Right ventricle myocardium superior (tissue), 1 donor: ENCODE measurements around the gene MARCHF10. TPM values are rescaled to one million over a fixed set of nuclear protein-coding genes. Genes with fewer than 3 reads are reported as not detected.

Experiments used
- ATAC-seq: fragments of 200-7000 bp; cut with Tn5 transposase; one replicate; pipeline ENCODE4 v1.9.1; 2020; ENCODE audit warnings: mild to moderate bottlenecking; ENCODE audit not compliant: poor library complexity
- DNase-seq: peaks from one replicate; pipeline ENCODE4 v3.0.0-alpha.2; 2020
- intact Hi-C: fragments of 100-400 bp; cut with DNase I; formaldehyde crosslinking; loops from one replicate; pipeline ENCODE4 v1.11.2; 2022
- total RNA-seq: library from RNA; stranded (reverse); fragmentation: NEBNext Ultra II Directional; extraction: Animal tissue kit (Norgen Biotek cat#: 25700); gene quantifications from one replicate; pipeline ENCODE4 v1.2.1, GENCODE V29; 2021
- donor health status: DM: no; HTN: yes; CAD: no; lungs with severe emphysema.

MARCHF10 gene
- total RNA-seq, 1 donor from 2014 or later = not detected

DNA sequence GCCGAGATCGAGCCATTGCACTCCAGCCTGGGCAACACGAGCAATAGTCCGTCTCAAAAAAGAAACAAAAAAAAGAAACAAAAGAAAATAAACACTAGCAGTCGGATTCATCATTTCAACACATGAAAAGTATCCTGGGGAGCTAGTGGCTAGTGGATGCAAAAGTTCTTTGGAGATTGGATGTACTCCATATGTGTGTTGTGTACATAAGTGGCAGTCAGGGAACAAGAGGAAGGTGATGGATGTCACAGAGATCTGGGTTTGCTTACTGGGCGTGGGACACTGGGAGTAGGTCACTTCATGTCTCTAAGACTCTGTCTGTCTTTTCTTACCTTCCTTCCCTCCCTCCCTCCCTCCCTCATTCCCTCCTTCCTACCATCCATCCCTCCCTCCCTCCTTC is 145.3 kb downstream of the MARCHF10 start:
- ATAC-seq (no peak), DNase-seq (no peak)
- intact Hi-C loops = no loop called here

DNA sequence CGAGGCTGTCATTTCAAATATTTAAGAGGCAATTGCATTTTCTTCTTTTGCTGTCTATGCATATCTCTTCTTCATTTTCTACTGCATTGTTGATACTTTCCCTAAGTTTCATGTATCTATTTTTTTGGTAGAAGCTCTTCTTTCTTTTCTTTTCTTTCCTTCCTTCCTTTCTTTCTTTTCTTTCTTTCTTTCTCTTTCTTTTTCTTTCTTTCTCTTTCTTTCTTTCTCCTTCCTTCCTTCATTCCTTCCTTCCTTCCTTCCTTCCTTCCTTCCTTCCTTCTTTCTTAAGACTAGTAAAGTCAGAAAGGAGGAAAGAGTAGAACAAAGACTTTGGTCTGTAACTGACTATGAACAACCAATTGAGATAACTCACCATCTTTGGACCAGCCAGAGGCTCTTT is 146.8 kb downstream of the MARCHF10 start:
- ATAC-seq = no peak
- intact Hi-C loops = no loop called here
- DNase-seq = no peak

DNA sequence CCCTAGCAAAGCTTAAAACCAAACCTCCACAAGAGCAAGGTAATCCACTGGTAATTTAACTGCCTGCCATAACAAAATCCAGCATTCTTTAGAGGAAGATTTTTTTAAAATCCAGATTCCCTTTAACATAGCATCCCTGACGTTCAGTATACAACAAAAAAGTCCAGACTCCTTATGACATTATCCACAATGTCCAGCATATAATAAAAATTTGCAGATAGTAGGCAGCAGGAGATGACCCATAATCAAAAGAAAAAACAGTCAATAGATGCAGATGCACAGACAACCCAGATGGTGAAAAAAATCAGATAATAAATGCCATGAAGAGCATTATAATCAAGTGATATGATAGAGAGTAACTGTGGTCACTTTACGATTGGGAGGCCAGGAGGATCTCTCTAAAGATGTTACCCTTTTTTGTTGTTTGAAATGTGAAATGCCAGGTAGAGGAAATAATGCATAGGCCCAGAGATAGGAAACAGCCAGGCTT is 147.4 kb downstream of the MARCHF10 start:
- intact Hi-C loops = no loop called here
- no peak for ATAC-seq
- no peak for DNase-seq

DNA sequence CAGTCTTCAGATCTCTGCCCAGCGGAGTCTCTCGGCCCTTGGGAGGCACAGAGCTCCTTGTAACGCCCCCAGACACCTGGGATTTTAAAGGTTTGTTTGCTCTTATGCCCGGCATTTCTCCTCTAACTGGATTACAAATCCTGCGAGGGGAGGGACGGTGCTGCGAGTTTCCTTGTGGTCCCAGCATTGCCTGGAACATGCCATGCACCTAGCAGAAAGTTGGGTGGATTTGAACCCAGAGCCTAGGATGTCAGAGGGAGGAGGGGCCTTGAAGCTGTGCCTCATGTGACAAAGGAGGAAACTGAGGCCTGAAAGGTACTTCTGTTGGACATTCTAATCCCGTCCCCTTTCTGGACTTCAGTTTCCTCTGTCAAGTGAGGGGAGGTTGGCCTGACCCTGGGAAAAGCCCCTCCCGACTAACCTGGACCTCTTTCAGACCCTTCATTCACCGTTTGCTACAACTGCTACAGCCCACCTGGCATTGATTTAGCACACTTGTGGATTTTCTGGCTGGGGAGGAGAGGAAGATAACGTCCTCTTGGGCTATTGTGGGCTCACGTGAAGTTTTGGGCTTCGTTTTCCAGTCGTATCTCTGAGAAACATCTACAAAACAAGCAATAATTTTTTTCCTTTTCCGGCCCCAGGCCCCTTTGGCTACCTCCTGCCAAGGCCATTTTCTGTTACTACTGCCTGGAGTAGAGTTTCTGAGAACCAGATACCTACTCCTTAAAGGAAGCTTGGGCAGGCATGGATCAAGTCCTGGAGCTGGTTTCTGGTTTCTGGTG is 149.8 kb downstream of the MARCHF10 start:
- DNase-seq (no peak), ATAC-seq (no peak)
- intact Hi-C loops = no loop called here

DNA sequence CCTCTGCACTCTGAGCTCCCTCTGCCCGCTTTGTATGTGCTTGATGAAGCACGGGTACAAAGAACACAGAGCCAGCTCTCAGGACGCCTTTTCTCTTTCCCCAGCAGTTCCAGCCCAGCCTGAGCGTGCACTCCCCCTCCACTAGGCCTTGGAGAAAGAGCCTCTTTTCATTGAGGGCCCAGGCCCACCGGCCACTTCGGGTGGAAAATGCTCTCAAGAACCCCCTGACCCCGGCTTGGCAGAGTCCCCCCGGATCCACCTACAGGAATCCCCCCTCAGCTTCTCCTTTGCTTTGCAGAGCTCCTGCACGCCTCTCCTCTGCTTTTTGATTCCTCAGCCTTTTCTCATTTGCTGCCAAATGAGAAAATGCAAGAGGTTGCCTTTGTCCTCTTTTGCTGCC is 150.4 kb downstream of the MARCHF10 start:
- DNase-seq (no peak), ATAC-seq (no peak)
- intact Hi-C loops = no loop called here

DNA sequence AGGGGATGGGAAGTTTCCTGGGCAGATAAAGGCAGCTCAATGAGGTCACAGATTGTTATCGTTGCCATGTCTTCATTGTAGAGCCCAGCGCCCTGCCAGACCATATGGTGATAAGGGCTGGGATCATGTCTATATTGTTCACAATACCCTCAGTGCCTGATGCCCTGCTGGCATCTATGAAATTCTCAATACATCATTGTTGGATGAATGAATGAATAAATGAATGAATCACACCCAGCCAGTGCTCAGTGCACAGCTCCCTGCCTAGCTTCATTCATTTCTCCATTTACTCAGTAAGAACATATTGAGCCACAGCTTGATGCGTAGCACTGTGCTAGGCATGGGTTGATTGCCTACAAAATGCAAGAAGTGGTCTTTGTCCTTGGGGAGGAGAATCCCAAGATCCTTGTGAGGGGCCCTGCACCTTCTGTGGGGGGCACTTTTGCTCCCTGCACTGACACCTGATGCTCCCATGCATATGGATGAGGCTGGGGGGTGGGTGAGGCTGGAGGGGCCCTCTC is 150.9 kb downstream of the MARCHF10 start:
- intact Hi-C loops = no loop called here
- no peak for DNase-seq
- no peak for ATAC-seq

DNA sequence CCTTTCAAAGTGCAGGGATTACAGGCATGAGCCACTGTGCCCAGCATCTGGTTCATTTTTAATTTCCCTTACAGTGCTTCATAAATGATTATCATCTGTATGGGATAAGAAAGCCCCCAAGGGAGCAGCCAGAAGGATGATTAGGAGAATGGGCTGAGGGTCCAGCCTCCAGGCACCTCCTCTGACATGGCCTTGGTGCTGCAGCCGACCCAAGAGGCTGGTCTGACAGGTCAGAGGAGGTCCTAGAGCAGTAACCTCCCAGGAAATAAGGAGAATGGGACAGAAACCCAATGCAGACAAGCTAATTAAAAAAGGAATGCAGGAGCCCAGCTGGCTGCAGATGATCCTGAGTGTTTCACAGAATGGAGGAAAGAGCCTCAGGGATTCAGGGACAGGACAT is 151.7 kb downstream of the MARCHF10 start:
- intact Hi-C loops = no loop called here
- ATAC-seq (no peak), DNase-seq (no peak)

DNA sequence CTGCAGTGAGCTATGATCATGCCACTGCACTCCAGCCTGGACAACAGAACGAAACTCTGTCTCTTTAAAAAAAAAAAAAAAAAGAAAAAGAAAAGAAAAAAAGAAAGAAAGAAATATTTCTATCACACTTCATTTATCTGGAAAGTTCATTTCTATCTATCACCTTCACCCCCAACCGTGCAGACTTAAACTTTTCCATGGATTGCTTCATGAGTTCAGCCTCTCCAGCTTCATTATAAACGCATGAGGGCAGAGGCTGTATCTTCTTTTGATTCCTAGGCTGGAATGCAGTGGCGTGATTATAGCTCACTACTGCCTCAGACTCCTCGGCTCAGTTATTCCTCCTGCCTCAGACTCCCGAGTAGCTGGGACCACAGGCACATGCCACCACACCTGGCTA is 152.5 kb downstream of the MARCHF10 start:
- DNase-seq = no peak
- intact Hi-C loops = no loop called here
- ATAC-seq = no peak

DNA sequence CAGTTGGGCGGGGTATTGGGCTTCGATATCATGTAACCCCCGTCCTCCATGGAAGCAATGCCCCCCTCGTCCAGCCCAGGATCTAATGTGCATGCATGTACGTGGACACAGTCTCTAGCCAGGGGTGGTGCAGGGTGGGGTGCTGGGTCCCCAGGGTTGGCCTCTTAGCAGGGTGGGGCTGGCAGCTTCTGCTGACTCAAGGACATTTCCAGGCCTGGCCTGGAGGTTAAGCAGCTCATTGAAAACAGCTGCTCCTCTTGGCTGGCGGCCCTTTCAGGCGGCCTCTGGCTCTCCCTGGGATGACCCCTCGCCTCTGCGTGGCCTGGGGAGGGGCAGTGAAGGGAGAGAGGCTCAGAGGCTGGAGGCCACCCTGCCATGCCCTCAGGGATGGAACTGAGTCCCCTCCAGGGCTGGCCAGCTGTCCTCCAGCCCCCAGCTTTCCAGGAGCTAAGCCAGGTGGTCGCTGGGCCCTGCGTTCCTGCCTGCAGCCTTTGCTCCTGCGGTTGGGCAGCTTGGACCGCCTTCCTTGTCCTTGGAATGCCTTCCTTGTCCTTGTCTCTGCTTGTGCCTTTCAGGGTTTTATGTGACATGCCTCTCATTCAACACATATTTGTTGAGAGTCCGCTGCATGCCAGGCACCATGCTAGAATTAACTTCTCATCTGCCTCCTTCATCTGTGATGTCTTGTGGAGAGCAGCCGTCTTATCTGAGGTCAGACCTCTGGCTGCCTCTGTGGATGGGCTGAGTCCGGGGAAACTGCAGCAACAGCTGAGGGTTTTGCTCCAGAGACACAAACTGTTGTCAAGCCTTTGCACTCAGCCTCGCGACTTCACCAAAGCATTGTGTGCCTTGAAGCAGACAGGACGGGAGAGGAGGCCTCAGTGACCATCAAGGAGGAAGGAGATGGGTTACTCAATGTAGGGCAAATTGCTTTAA is 154.0 kb downstream of the MARCHF10 start:
- ATAC-seq (peak; percentile 88), DNase-seq (peak; percentile 92)
- intact Hi-C loops = no loop called here

DNA sequence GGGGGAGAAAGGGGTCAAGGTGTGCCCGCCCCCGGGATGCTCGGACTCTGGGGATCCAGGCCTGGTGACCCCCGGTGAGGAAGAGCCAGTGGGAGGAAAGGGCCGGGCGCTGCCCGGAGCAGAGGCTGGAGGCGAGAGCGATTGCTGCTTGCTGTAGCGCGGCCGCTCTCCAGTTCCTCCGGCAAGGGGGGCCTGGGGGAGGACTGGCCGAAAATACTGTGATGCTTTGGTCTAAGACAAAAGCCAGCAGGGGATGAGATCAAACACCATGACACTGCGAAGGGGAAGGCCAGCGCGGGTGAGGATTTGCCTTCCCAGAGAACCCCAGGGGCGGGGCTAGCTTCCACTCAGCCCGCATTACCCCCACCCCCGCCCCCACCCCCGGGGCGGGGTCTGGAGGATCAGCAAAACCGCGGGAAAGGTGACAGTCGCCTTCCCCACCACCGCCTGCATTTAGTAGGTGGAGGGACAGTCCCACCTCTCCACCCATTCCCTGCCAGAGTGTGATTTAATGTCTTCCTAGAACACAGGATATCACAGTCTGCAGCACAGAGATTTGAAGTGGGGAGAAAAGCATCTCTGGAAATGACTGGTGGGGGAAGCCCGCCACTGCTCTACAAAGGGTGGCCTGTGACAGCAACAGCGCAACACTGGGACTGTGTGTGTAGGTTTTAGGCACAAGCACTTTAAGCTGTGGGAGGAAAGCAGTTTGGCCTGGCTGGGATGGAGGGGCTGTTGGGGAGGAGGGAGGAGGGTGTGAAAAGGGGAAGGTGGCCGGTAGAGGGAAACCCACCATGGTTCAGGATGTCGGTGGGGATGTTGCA is 154.9 kb downstream of the MARCHF10 start:
- peak; percentile 62 for ATAC-seq
- peak; percentile 83 for DNase-seq
- intact Hi-C loops = no loop called here

DNA sequence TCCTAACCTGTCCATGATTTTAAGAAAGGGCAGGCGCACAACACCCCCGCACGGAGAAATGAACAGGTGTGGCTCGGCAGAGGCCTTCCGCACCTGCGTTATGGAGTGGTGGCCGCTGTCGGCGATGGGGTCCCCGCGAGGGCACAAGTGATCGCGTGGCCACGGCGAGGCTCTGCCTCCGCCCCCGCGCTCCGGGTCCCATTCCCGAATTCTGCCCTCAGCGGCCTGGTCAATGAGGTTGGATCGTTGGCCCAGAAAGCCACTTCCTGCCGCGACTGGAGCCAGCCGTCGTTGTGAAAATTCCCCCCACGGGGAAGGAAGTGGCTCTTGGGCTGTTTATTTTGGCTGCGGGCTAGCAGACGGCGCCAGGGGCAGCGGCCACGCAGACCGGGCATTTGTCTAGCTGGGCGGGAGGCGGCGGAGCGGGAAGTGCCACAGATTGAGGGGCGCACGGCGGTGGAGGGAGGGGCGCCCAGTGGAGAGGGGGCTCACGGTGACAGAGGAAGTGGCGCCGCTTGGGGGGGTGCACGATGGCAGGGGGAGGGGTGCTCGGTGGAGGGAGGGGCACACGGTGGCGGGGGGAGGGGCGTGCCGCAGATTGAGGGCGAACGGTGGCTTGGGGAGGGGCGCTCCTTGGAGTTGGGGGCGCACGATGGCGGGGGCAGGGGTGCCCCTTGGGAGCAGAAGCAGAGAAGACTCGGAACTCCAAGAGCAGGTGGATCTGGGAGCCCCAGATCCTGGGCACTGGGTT is 155.7 kb downstream of the MARCHF10 start:
- intact Hi-C loops = no loop called here
- peak; percentile 66 for ATAC-seq
- DNase-seq = peak; percentile 83

Other genes with a start within 250 kb of the MARCHF10 start
- gene MRC2, start 180.6 kb downstream of the MARCHF10 start, total RNA-seq = 23.0 TPM
- gene TANC2, start 157.9 kb upstream of the MARCHF10 start, total RNA-seq = 6.4 TPM